Kidney (tissue), 14 donors: Measurements from ENCODE around the gene SPRR1A. TPM values are rescaled to one million over a fixed set of nuclear protein-coding genes. Genes with fewer than 3 reads are reported as not detected.

Experiments
- DNase-seq, 5 donors: peaks; one replicate each; pipeline ENCODE4 v3.0.0-alpha.2; 2013 to 2020
- FAIRE-seq: peaks from 2 replicates; lab custom pipeline; 2012; peaks lifted over from hg19 to GRCh38; lab: Jason Lieb, UNC
- H3K27ac ChIP-seq, 2 donors: one replicate each; pipeline ENCODE4 v1.7.0; 2013; ENCODE audit warnings: low read depth in 2 of 2, low read length in 2 of 2, inconsistent platforms in 1 of 2
- H3K27me3 ChIP-seq: one replicate; pipeline ENCODE4 v1.7.1; 2013; ENCODE audit warnings: low read length, inconsistent platforms; ENCODE audit not compliant: control insufficient read depth, insufficient read depth
- H3K36me3 ChIP-seq, 3 donors: one replicate each; pipeline versions ENCODE4 v1.7.0 to v1.7.1; 2013; ENCODE audit warnings: low read length in 3 of 3, control low read depth in 1 of 3, inconsistent platforms in 1 of 3; ENCODE audit not compliant: insufficient read depth in 3 of 3, control insufficient read depth in 2 of 3
- H3K4me1 ChIP-seq, 3 donors: one replicate each; pipeline versions ENCODE4 v1.7.0 to v1.7.1; 2013; ENCODE audit warnings: low read length in 3 of 3, inconsistent platforms in 1 of 3, low read depth in 1 of 3; ENCODE audit not compliant: control insufficient read depth in 2 of 3, insufficient read depth in 2 of 3
- H3K4me3 ChIP-seq, 3 donors: one replicate each; pipeline versions ENCODE4 v1.7.0 to v1.8.1; 2013; ENCODE audit warnings: low read length in 3 of 3, control low read depth in 1 of 3, inconsistent platforms in 1 of 3
- H3K9ac ChIP-seq, 3 donors: one replicate each; pipeline versions ENCODE4 v1.7.0 to v1.7.1; 2013; ENCODE audit warnings: low read length in 3 of 3, control low read depth in 1 of 3, inconsistent platforms in 1 of 3
- H3K9me3 ChIP-seq, 3 donors: one replicate each; pipeline versions ENCODE4 v1.7.0 to v1.7.1; 2013; ENCODE audit warnings: low read length in 3 of 3, control low read depth in 1 of 3, inconsistent platforms in 1 of 3; ENCODE audit not compliant: control insufficient read depth in 2 of 3, insufficient read depth in 1 of 3
- CTCF ChIP-seq: IDR thresholded peaks from 3 replicates; pipeline ENCODE4 v1.5.1; 2012; ENCODE audit warnings: mild to moderate bottlenecking, moderate library complexity, borderline replicate concordance; ENCODE audit not compliant: insufficient read depth; ENCODE audit errors: extremely low read depth
- intact Hi-C: fragments of 100-400 bp; cut with DNase I; formaldehyde crosslinking; loops from one replicate; pipeline ENCODE4 v1.11.1; 2022
- polyA plus RNA-seq: library from polyadenylated mRNA; stranded (reverse); fragments of 350-450 nt; fragmentation: Illumina TruSeq; extraction: RNeasy Lipid Tissue Mini Kit (QIAGEN cat#74804); gene quantifications from one replicate; pipeline ENCODE4 v1.2.3, GENCODE V29; 2014; ENCODE audit warnings: low read depth, low replicate concordance; ENCODE audit not compliant: insufficient read depth
- total RNA-seq: library from RNA; stranded (reverse); fragmentation: NEBNext Ultra II Directional; extraction: Animal tissue kit (Norgen Biotek cat#: 25700); gene quantifications from one replicate; pipeline ENCODE4 v1.2.1, GENCODE V29; 2021
- donor health status: control.
- donor health status: control.
- donor health status: control.
- donor health status: control.
- donor health status: control.
- donor health status: DM: yes; HTN: yes; CAD: no.
- donor health status: Normal renal cell carcinoma (clear cell type).

SPRR1A gene
- total and polyA plus RNA-seq, 2 donors from 2014 or later: not detected

GRCh38 chr1:152982076-152982475 lies 1.8 kb upstream of the SPRR1A start:
- H3K36me3 ChIP-seq: no peaks in the 10 kb centered on the region

DNA sequence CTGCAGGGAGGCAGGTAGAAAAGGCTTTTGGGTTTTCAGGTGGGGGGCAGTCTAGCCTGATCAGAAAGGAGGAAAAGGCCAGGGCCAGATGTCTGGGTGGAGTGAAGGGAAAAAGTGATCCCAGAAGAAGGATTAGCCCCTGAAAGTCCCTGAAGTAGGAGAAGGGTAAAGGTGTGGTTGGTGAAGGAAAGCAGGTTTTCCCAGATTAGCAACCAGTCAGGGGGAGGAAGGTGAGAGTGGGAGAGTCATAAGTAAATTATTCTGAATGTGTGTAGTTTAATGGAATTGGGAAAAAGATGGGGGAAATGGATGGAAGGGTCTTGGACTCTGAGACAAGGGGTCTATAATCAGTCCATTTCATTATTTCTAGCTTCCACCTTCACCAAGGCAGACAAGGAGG lies 647 bp upstream of the SPRR1A start:
- H3K4me3 ChIP-seq: no peak overlapping the region
- H3K27me3 ChIP-seq: no peaks in the 10 kb centered on the region
- DNase-seq (no peak), FAIRE-seq (no peak)
- H3K36me3 ChIP-seq: no peaks in the 10 kb centered on the region
- peaks cover 0 to 1% (median 0%) of the 10 kb centered on the region in 3 donors for H3K9me3 ChIP-seq
- no peak for TF ChIP-seq CTCF
- no peak overlapping the region for H3K27ac ChIP-seq
- no peak overlapping the region for H3K9ac ChIP-seq
- peaks cover 0 to 3% (median 0%) of the 10 kb centered on the region in 3 donors for H3K4me1 ChIP-seq
- intact Hi-C loops: no loop called here

More at GRCh38 chr1:152982076-152982475, 1.8 kb upstream of the SPRR1A start:
- Histone ChIP-seq H3K27ac (no peak overlapping the region), H3K9ac (no peak overlapping the region), H3K4me1 (peaks cover 0 to 3% (median 0%) of the 10 kb centered on the region in 3 donors), H3K9me3 (no peaks in the 10 kb centered on the region), H3K27me3 (no peaks in the 10 kb centered on the region), H3K4me3 (no peak overlapping the region)
- FAIRE-seq (no peak), DNase-seq (no peak)
- intact Hi-C loops: no loop called here
- no peak for TF ChIP-seq CTCF

DNA sequence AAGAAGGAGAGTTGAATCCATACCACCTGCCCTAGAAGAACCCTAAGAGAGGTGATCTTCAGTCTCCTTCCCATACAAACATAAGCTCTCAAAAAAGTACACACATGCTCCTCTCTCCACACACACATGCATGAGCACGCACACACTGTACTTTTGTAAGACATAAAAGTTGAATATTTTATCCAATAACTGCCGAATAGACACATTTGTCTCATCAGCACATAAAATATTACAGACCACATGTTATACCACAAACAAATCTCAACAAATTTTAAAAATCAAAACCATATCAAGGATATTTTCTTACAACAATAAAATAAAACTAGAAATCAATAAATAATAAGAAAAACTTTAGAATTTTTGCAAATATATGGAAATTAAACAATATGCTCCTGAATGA lies 2.7 kb downstream of the SPRR1A start:
- Histone ChIP-seq H3K9ac (no peak overlapping the region), H3K27me3 (no peaks in the 10 kb centered on the region), H3K27ac (no peak overlapping the region), H3K36me3 (no peaks in the 10 kb centered on the region), H3K4me1 (no peaks in the 10 kb centered on the region), H3K9me3 (peaks cover 0 to 1% (median 0%) of the 10 kb centered on the region in 3 donors), H3K4me3 (no peak overlapping the region)
- peak; percentile 85 for FAIRE-seq
- no peak for TF ChIP-seq CTCF
- no peak for DNase-seq
- intact Hi-C loops: no loop called here

DNA sequence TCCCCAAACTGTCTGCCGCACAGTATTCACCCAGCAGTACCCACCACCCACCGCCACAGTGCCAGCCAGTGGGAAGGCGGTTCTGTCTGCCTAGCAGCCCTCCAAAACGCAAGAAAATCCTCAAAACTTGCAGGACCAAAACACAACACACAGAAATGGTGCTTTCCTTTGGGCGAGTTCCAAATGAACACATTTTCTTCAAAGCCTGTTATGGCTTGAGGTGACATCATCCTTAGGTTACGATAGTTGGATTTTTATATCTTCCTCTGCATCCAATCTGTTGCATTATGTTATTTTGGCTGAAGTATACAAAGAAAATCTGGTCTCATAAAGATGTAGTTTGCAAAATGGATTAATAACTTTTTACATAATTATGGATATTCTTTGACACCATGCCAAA lies 9.3 kb downstream of the SPRR1A start:
- H3K36me3 ChIP-seq: no peaks in the 10 kb centered on the region
- no peaks in the 10 kb centered on the region for H3K27me3 ChIP-seq
- no peak overlapping the region for H3K27ac ChIP-seq
- TF ChIP-seq CTCF: no peak
- H3K9me3 ChIP-seq: peaks cover 0 to 6% (median 1%) of the 10 kb centered on the region in 3 donors
- intact Hi-C loops: no loop called here
- FAIRE-seq (no peak), DNase-seq (no peak)
- no peaks in the 10 kb centered on the region for H3K4me1 ChIP-seq
- no peak overlapping the region for H3K4me3 ChIP-seq
- no peak overlapping the region for H3K9ac ChIP-seq
